Kidney epithelial cell (primary cell): ENCODE data around the gene ITIH2. TPM values are rescaled to one million over a fixed set of nuclear protein-coding genes. Genes with fewer than 3 reads are reported as not detected.
"Not testable (repeated sequence)": the region's sequence is repeated elsewhere in the genome, so short reads cannot be mapped to it uniquely, and the experiment has no call there.

Experiments used
- DNase-seq: peaks from one replicate; pipeline ENCODE4 v3.0.0-alpha.2; 2010; ENCODE audit warnings: low read depth
- H3K27me3 ChIP-seq: 2 replicates; pipeline ENCODE4 v1.6.0; 2011; ENCODE audit warnings: low read length; ENCODE audit not compliant: control insufficient read depth, insufficient read depth
- H3K36me3 ChIP-seq: 2 replicates; pipeline ENCODE4 v1.5.1; 2011; ENCODE audit warnings: low read length; ENCODE audit not compliant: control insufficient read depth, insufficient read depth
- H3K4me3 ChIP-seq: 2 replicates; pipeline ENCODE4 v1.5.1; 2011; ENCODE audit warnings: low read depth, mild to moderate bottlenecking, control low read depth, low read length
- total RNA-seq: library from RNA; depleted of rRNA; stranded (reverse); fragments of >200 nt; gene quantifications from 2 replicates; pipeline ENCODE4 v1.2.3, GENCODE V29; 2015
- TF ChIP-seq, protein P1 (sequence below): IDR thresholded peaks from 2 replicates; pipeline ENCODE4 v1.5.1; 2011; ENCODE audit warnings: mild to moderate bottlenecking, moderate library complexity, low read length, control low read depth, inconsistent platforms; ENCODE audit not compliant: insufficient read depth, poor library complexity, severe bottlenecking

The ITIH2 gene
- total RNA-seq, 1 donor from 2014 or later = not detected

DNA sequence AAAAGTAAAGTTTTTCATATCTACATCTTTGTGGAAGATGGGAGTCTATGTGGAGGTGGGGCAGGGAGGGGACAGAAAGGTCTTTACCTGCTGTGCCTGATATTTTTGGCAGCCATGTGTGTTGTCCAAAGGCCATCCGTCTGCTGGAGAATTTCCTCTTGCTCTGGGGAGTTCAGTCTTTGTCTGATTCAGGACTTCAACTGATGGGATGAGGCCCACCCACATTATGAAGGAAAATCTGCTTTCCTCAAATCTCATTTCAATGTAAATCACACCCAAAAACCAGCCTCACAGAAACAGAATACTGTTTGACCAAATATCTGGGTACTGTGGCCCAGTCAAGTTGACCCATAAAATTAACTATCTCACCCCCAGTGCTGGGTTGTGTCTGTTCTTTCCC lies 23.9 kb upstream of the ITIH2 start:
- TF ChIP-seq, protein P1, sequence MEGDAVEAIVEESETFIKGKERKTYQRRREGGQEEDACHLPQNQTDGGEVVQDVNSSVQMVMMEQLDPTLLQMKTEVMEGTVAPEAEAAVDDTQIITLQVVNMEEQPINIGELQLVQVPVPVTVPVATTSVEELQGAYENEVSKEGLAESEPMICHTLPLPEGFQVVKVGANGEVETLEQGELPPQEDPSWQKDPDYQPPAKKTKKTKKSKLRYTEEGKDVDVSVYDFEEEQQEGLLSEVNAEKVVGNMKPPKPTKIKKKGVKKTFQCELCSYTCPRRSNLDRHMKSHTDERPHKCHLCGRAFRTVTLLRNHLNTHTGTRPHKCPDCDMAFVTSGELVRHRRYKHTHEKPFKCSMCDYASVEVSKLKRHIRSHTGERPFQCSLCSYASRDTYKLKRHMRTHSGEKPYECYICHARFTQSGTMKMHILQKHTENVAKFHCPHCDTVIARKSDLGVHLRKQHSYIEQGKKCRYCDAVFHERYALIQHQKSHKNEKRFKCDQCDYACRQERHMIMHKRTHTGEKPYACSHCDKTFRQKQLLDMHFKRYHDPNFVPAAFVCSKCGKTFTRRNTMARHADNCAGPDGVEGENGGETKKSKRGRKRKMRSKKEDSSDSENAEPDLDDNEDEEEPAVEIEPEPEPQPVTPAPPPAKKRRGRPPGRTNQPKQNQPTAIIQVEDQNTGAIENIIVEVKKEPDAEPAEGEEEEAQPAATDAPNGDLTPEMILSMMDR = no peak
- H3K27me3 ChIP-seq = no peaks in the 10 kb centered on the region
- no peak overlapping the region for H3K4me3 ChIP-seq
- H3K36me3 ChIP-seq = no peaks in the 10 kb centered on the region
- no peak for DNase-seq

DNA sequence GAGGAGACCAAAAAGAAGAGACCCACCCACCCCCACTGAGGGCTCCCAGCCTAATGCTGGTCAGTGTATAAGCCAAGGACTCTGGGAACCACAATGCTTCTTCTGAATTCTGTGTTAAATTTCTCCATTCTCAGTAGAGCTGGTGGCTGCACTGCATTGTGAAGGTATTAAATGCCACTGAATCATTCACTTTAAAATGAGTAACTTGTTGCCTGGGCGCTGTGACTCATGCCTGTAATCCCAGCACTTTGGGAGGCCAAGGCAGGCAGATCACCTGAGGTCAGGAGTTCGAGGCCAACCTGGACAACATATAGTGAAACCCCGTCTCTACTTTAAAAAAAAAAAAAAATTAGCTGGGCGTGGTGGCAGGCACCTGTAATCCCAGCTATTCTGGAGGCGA lies 23.0 kb upstream of the ITIH2 start:
- H3K36me3 ChIP-seq, H3K27me3 ChIP-seq, H3K4me3 ChIP-seq, DNase-seq: not testable (repeated sequence)

DNA sequence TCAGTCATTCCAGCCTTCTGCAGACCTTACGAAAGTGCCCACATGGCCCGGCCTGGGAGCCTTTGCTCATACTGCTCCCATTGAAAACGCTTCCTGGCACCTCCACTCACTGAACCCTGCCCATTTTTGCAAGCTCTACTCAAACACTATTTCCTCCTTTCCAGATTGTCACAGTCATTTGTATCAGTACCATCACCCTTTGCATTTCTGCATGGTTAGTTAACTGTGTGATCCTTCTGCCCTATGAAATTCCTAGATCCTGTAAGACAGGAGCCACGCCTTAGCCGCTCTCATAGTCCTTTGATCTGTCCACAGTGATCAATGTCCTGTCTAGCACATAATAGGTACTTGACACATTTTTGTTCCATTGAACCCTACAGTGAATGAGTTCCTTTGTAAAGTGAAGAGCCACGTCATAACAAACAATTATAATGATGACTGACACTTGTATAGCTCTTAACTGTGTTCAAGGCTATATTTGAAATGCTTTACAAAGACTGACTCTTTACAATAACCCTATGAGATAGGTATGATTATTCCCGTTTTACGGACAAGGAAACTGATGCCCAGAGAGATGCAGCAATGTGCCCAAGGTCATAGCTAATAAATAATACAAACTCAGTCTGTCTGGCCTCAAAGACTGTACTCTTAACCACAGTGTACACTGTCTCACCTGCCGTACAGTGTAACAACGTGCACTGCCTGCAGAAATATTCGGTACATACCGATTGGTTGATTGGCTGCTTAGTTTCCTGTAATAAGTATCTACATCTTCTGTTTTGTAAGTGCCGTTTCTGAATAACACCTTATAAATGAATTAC lies 16.6 kb upstream of the ITIH2 start:
- no peak overlapping the region for H3K4me3 ChIP-seq
- no peaks in the 10 kb centered on the region for H3K36me3 ChIP-seq
- H3K27me3 ChIP-seq = peaks cover 2% of the 10 kb centered on the region
- no peak for DNase-seq
- TF ChIP-seq, protein P1 = no peak

DNA sequence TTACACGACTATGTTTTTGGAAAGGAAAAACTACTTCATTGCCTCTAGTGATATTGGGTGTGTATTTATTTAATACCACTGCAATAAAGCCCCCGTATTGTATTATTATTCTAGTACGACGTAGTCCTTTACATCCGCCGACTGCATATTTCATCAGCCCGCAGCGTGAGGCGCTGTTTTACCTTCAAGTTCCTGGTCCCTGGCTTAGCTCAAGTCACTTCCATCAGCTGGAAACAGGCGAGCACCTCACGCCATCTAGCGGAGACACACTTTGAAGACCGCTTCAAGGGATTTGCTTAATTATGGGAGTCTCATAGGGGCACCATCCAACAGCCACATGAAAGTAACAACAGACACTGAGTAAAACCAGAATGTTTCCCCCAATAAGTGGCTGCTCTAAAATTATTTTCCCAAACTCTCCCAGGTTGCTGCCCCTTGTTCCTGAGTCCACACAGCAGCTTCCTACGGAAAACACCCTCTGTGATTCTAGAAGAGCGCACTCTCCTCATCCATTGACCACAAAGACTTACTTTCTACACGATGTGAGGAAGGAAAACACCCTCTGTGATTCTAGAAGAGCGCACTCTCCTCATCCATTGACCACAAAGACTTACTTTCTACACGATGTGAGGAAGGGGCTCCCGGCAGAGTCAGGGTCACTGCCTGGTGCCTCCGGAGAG lies 15.7 kb upstream of the ITIH2 start:
- Histone ChIP-seq H3K27me3 (peaks cover 2% of the 10 kb centered on the region), H3K4me3 (no peak overlapping the region), H3K36me3 (no peaks in the 10 kb centered on the region)
- TF ChIP-seq, protein P1 = peak; percentile 91
- peak; percentile 67 for DNase-seq

DNA sequence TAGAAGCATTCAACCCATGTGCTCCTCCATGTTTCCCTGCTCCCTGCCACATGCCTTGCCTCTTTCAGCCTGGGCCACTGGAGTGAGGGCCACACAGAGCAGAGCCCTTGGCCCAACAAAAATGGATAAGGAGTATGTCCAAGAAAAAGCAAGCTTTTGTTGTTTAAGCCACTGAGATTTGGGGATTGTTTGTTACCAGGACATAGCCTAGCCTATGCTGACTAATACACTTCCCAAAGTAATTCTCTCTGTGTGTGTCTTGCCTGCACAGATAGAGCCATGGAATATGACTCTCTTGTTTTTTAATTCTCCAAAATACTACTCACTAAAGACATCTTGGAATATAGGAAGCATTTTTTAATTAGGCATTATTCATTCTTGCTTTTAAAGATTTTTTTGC lies 13.5 kb upstream of the ITIH2 start:
- Histone ChIP-seq H3K4me3 (no peak overlapping the region), H3K27me3 (peaks cover 2% of the 10 kb centered on the region), H3K36me3 (no peaks in the 10 kb centered on the region)
- TF ChIP-seq, protein P1 = no peak
- no peak for DNase-seq

DNA sequence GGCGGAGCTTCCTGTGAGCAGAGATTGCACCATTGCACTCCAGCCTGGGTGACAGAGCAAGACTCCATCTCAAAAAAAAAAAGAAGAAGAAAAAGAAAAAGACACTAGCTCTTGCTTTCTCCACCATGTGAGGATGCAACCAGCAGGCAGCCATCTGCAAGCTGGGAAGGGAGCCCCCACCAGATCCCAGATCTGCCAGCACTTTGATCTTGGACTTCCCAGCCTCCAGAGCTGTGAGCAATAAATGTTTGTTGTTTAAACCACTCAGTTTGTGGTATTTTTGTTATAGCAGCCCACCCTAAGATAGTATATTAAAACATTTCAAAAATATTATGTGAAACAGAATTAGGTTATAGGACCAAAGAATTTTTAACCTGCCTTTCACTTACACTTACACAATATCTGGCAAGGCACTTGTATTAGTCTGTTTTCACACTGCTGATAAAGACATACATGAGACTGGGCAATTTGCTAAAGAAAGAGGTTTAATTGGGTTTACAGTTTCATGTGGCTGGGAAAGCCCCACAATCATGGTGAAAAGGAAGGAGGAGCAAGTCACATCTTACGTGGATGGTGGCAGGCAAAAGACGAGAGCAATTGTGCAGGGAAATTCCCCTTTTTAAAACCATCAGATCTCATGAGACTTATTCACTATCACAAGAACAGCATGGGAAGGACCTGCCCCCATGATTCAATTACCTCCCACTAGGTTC lies 12.1 kb upstream of the ITIH2 start:
- DNase-seq, H3K4me3 ChIP-seq, H3K27me3 ChIP-seq, H3K36me3 ChIP-seq: not testable (repeated sequence)

DNA sequence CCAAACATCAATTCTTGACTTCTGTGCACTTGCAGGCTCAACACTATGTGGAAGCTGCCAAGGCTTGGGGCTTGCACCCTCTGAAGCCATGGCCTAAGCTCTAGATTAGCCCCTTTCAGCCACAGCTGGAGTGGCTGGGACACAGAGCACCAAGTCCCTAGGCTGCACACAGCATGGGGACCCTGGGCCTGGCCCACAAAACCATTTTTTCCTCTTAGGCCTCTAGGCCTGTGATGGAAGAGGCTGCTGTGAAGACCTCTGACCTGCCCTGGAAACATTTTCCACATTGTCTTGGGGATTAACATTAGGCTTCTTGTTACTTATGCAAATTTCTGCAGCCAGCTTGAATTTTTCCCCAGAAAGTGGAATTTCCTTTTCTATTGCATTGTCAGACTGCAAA lies 10.7 kb upstream of the ITIH2 start:
- not testable (repeated sequence) for DNase-seq, H3K27me3 ChIP-seq, H3K36me3 ChIP-seq, H3K4me3 ChIP-seq

DNA sequence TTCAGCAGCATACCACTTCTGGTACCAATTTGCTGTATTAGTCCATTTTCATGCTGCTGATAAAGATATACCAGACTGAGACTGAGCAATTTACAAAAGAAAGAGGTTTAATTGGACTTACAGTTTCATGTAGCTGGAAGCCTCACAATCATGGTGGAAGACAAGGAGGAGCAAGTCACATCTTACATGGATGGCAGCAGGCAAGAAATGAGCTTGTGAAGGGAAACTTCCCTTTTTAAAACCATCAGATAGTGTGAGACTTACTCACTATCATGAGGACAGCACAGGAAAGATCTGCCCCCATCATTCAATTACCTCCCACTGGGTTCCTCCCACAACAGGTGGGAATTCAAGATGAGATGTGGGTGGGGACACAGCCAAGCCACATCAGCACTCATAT lies 9.9 kb upstream of the ITIH2 start:
- not testable (repeated sequence) for DNase-seq, H3K27me3 ChIP-seq, H3K4me3 ChIP-seq, H3K36me3 ChIP-seq
